CD8-positive, alpha-beta memory T cell (primary cell): Measurements from ENCODE around the gene ATP2B1. TPM values are rescaled to one million over a fixed set of nuclear protein-coding genes. Genes with fewer than 3 reads are reported as not detected.

Experiments used
- CTCF ChIA-PET: fragments of 350-600 bp; sonication (Branson Sonifier 250); formaldehyde crosslinking; loops from one replicate; lab custom pipeline; 2021; ENCODE audit warnings: antibody characterized with exemption; lab: Charles Lee
- POLR2A ChIA-PET: fragments of 350-600 bp; sonication (Branson Sonifier 250); formaldehyde crosslinking; loops from one replicate; lab custom pipeline; 2021; ENCODE audit warnings: antibody characterized with exemption; lab: Charles Lee
- DNase-seq, 5 donors: peaks; one replicate each; pipeline versions ENCODE4 v3.0.0 to v3.0.0-alpha.2; 2020 to 2022; ENCODE audit warnings: mixed read lengths in 1 of 5
- H3K27ac ChIP-seq: one replicate; pipeline ENCODE4 v1.7.0; 2013; ENCODE audit warnings: low read depth, mild to moderate bottlenecking, low read length, moderate library complexity
- H3K27me3 ChIP-seq: 2 replicates; pipeline ENCODE4 v1.7.0; 2013; ENCODE audit warnings: low read length, mild to moderate bottlenecking; ENCODE audit not compliant: insufficient read depth, poor library complexity, severe bottlenecking
- H3K36me3 ChIP-seq: 2 replicates; pipeline ENCODE4 v1.7.0; 2013; ENCODE audit warnings: mild to moderate bottlenecking, low read length, moderate library complexity; ENCODE audit not compliant: insufficient read depth
- H3K4me1 ChIP-seq: 2 replicates; pipeline ENCODE4 v1.7.0; 2013; ENCODE audit warnings: mild to moderate bottlenecking, low read length, moderate library complexity; ENCODE audit not compliant: insufficient read depth
- H3K4me3 ChIP-seq: 2 replicates; pipeline ENCODE4 v1.7.0; 2013; ENCODE audit warnings: mild to moderate bottlenecking, low read length
- H3K9me3 ChIP-seq: 2 replicates; pipeline ENCODE4 v1.7.0; 2013; ENCODE audit warnings: mild to moderate bottlenecking, low read length
- H3K27ac Mint-ChIP-seq, 8 donors: one replicate each; pipeline ENCODE4 v1.8.0; 2020 to 2021; ENCODE audit warnings: mixed read lengths in 8 of 8, mild to moderate bottlenecking in 6 of 8, inconsistent platforms in 3 of 8, moderate library complexity in 3 of 8
- H3K27me3 Mint-ChIP-seq, 2 donors: one replicate each; pipeline ENCODE4 v1.8.0; 2020 to 2021; ENCODE audit warnings: mixed read lengths in 2 of 2, mild to moderate bottlenecking in 1 of 2, moderate library complexity in 1 of 2
- H3K36me3 Mint-ChIP-seq, 3 donors: one replicate each; pipeline ENCODE4 v1.8.0; 2020 to 2021; ENCODE audit warnings: mixed read lengths in 3 of 3, inconsistent platforms in 1 of 3, mild to moderate bottlenecking in 1 of 3
- H3K4me1 Mint-ChIP-seq, 3 donors: one replicate each; pipeline ENCODE4 v1.8.0; 2020 to 2021; ENCODE audit warnings: mixed read lengths in 3 of 3, inconsistent platforms in 1 of 3, mild to moderate bottlenecking in 1 of 3
- H3K4me3 Mint-ChIP-seq, 7 donors: one replicate each; pipeline ENCODE4 v1.8.0; 2020 to 2021; ENCODE audit warnings: mixed read lengths in 7 of 7, mild to moderate bottlenecking in 6 of 7, moderate library complexity in 4 of 7, inconsistent platforms in 2 of 7
- H3K9me3 Mint-ChIP-seq, 5 donors: one replicate each; pipeline ENCODE4 v1.8.0; 2020 to 2022; ENCODE audit warnings: mixed read lengths in 5 of 5, mild to moderate bottlenecking in 3 of 5, moderate library complexity in 2 of 5, inconsistent platforms in 1 of 5
- polyA plus RNA-seq: library from polyadenylated mRNA; unstranded; fragments of 300-500 nt; fragmentation: Illumina TruSeq; gene quantifications from one replicate; pipeline ENCODE4 v1.2.3, GENCODE V29; 2021
- total RNA-seq, 2 experiments: library from RNA; stranded (reverse); gene quantifications; one replicate each; pipeline ENCODE4 v1.2.3, GENCODE V29; 2021

The ATP2B1 gene
- total and polyA plus RNA-seq, 3 experiments from 2014 or later: 32.7 to 45.3 (median 32.8) TPM

DNA sequence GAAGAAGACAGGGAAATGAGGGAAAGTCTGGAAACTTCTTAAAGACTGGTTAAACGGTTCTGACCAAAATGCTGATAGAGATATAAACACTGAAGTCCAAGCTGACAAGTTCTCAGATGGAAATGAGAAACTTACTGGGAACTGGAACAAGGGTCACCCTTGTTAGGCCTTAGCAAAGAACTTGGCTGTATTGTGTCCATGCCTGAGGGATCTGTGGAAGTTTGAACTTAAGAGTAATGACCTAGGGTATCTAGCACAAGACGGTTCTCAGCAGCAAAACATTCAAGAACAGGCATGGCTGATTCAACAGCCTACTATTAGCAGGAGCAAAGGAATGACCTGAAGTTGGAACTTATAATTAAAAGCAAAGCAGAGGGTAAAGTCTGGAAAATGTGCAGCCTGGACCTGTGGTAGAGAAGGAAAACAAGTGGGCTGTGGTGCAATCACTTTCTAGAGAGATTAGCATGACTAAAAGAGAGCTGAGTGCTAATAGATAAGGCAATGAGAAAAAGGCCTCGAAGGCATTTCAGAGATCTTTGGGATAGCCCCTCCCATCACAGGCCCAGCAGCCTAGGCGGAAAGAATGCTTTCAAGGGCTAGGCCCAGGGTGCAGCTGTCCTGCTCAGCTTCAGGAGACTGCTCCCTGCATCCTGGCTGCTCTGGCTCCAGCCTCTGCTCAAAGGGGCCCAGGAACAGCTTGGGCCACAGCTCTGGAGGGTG is 60.3 kb downstream of the ATP2B1 start:
- no peaks in the 10 kb centered on the region for H3K36me3 ChIP-seq
- H3K27ac ChIP-seq: no peak overlapping the region
- no peak for DNase-seq
- no peak overlapping the region for H3K4me3 Mint-ChIP-seq
- POLR2A ChIA-PET: no interaction called here
- CTCF ChIA-PET: no interaction called here
- H3K4me1 ChIP-seq: peaks cover 6% of the 10 kb centered on the region
- H3K9me3 ChIP-seq: no peaks in the 10 kb centered on the region
- H3K9me3 Mint-ChIP-seq: no peaks in the 10 kb centered on the region
- no peak overlapping the region for H3K4me3 ChIP-seq
- peak overlapping the region in 4 of 8 donors; percentile 5 to 64 (median 24) for H3K27ac Mint-ChIP-seq
- H3K36me3 Mint-ChIP-seq: peaks cover 21 to 65% (median 22%) of the 10 kb centered on the region in 3 donors
- no peaks in the 10 kb centered on the region for H3K27me3 ChIP-seq
- H3K27me3 Mint-ChIP-seq: no peaks in the 10 kb centered on the region
- peaks cover 56 to 88% (median 74%) of the 10 kb centered on the region in 3 donors for H3K4me1 Mint-ChIP-seq

DNA sequence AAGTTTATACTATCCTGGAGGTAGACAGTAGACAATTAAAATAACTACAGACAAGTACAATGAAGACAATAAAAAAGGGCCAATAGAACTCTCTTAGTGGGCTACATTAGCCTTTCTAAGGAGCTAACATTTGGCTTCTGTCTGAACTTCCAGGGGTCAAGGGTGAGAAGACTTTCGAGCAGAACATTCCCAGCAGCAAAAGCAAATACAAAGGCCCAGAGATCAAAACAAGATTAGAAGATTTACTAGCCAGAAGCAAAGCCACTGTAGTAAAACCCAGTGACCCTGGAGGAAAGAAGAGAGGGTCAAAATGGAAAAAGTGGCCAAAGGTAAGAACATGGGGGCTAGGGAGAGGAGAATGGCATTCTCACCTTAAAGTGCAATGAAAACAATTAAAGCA is 63.2 kb downstream of the ATP2B1 start:
- Mint-ChIP-seq H3K27me3 (no peaks in the 10 kb centered on the region), H3K4me1 (peaks cover 54 to 75% (median 64%) of the 10 kb centered on the region in 3 donors), H3K27ac (peak overlapping the region in 2 of 8 donors; percentile 1 to 17), H3K9me3 (no peaks in the 10 kb centered on the region), H3K36me3 (peaks cover 19 to 71% (median 20%) of the 10 kb centered on the region in 3 donors), H3K4me3 (no peak overlapping the region)
- ChIA-PET POLR2A (no interaction called here), CTCF (no interaction called here)
- Histone ChIP-seq H3K4me3 (no peak overlapping the region), H3K9me3 (no peaks in the 10 kb centered on the region), H3K27me3 (no peaks in the 10 kb centered on the region), H3K36me3 (no peaks in the 10 kb centered on the region), H3K4me1 (peaks cover 6% of the 10 kb centered on the region), H3K27ac (no peak overlapping the region)
- no peak for DNase-seq

DNA sequence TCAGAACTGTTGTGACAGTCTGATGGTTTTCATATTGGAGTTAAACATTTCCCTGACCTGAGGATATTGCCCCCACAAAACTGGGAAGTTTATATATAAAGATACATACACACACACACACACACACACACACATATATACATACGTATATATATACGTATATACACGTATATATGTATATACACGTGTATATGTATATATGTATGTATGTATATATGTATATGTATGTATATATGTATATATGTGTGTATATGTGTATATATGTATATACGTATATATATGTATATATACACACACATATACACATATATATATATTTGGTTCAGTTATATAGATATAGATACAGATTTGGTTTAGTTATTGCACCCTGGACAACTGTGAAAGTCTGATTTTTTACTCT is 65.7 kb downstream of the ATP2B1 start:
- peaks cover 6% of the 10 kb centered on the region for H3K4me1 ChIP-seq
- no peak overlapping the region for H3K27ac ChIP-seq
- H3K36me3 ChIP-seq: no peaks in the 10 kb centered on the region
- DNase-seq: no peak
- no peaks in the 10 kb centered on the region for H3K27me3 ChIP-seq
- H3K4me1 Mint-ChIP-seq: peaks cover 51 to 61% (median 56%) of the 10 kb centered on the region in 3 donors
- ChIA-PET POLR2A (interaction anchor here (0.5 kb wide), 1 partner anchor 27 kb away, joined by 8 read pairs; no protein-coding TSS in a partner anchor), CTCF (no interaction called here)
- H3K27me3 Mint-ChIP-seq: no peaks in the 10 kb centered on the region
- H3K9me3 ChIP-seq: no peaks in the 10 kb centered on the region
- H3K4me3 ChIP-seq: no peak overlapping the region
- no peak overlapping the region for H3K27ac Mint-ChIP-seq
- peaks cover 8 to 61% (median 19%) of the 10 kb centered on the region in 3 donors for H3K36me3 Mint-ChIP-seq
- H3K4me3 Mint-ChIP-seq: no peak overlapping the region
- H3K9me3 Mint-ChIP-seq: no peaks in the 10 kb centered on the region

DNA sequence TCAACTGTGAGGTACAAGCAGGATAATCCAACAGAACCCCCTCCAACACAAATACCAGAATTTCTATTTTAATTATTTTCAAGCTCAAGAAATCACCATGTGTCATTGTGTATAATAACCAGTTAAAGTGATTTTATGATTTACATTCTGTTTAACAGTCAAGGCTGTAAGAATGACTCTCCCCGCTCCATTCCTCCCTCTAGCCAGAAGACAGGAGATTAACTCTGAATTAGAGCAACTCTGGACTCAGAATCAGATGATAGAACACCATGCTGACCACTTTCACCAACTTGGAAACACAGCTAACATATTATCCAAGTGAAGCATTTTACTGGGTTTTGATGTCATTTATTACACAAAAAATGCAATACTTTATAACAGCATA is 71.9 kb downstream of the ATP2B1 start:
- Histone ChIP-seq H3K27me3 (no peaks in the 10 kb centered on the region), H3K9me3 (no peaks in the 10 kb centered on the region), H3K27ac (no peak overlapping the region), H3K4me3 (no peak overlapping the region), H3K36me3 (peaks cover 4% of the 10 kb centered on the region), H3K4me1 (no peaks in the 10 kb centered on the region)
- Mint-ChIP-seq H3K9me3 (no peaks in the 10 kb centered on the region), H3K27me3 (no peaks in the 10 kb centered on the region), H3K36me3 (peaks cover 7 to 61% (median 28%) of the 10 kb centered on the region in 3 donors), H3K4me1 (peaks cover 35 to 49% (median 39%) of the 10 kb centered on the region in 3 donors), H3K4me3 (no peak overlapping the region), H3K27ac (peak overlapping the region in 4 of 8 donors; percentile 0 to 56 (median 14))
- ChIA-PET POLR2A (no interaction called here), CTCF (no interaction called here)
- DNase-seq: no peak

DNA sequence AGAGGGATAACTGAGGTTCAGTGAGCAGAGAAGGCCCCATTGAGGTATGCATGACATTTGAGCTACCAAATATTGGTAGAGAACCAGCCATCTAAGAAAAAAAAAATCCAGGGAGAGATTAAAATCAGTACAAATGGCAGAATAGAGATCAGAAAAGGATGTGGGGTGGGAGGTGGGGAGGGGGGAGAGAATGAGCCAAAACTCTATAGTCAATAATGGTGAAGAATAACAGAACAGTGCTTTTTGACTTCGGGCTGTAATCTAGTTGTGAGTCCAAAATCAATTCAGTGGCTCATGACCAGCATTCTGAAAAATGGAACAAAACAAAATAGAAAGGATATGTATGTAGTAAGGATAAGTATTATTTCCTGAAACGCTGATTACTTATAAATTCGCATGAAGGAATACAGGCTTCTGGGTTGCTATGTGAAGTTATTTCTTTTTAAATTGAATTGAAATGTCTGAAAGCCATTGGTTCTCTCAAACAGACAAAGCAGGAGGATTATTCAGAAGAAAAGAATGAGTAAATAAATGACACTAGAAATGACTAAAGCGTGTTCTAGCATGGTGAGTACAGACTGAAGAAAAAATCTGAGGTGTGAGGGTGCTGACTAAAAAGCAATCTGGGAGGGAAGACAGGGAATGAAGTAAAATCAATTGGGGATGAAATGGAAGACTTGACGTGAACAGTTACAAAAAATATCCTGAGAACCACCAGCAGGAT is 72.4 kb downstream of the ATP2B1 start:
- no peak overlapping the region for H3K27ac ChIP-seq
- Mint-ChIP-seq H3K27ac (peak overlapping the region in 6 of 8 donors; percentile 3 to 61 (median 14)), H3K9me3 (no peaks in the 10 kb centered on the region)

DNA sequence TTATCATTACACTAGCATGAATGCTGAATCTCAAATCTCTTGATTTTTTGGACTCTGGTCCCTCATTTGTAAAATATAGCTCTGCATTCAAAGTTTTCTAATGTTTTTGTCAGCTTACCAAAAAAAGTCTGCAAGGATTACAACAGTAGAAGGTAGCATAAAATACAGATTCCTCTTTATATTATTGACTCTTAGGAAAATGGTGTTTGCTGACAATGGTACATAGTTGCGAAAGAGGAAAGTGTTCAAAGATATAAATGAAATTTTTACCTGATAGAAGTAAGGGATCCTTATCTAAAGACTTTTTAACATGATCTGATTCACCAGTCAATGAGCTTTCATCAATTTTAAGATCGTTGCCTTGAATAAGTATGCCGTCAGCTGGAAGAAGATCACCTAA is 74.1 kb downstream of the ATP2B1 start:
- CTCF ChIA-PET: no interaction called here

More for the DNA sequence above, 72.4 kb downstream of the ATP2B1 start:
- peaks cover 4% of the 10 kb centered on the region for H3K36me3 ChIP-seq
- H3K4me1 ChIP-seq: no peaks in the 10 kb centered on the region
- H3K4me1 Mint-ChIP-seq: peaks cover 36 to 49% (median 39%) of the 10 kb centered on the region in 3 donors
- H3K27me3 ChIP-seq: no peaks in the 10 kb centered on the region
- ChIA-PET CTCF (interaction anchor here (0.6 kb wide), 1 partner anchor 896 kb away, joined by 4 read pairs; no protein-coding TSS in a partner anchor), POLR2A (no interaction called here)
- no peak overlapping the region for H3K4me3 ChIP-seq
- no peak for DNase-seq
- H3K27me3 Mint-ChIP-seq: no peaks in the 10 kb centered on the region
- H3K9me3 ChIP-seq: no peaks in the 10 kb centered on the region
- no peak overlapping the region for H3K4me3 Mint-ChIP-seq
- H3K36me3 Mint-ChIP-seq: peaks cover 7 to 62% (median 29%) of the 10 kb centered on the region in 3 donors

DNA sequence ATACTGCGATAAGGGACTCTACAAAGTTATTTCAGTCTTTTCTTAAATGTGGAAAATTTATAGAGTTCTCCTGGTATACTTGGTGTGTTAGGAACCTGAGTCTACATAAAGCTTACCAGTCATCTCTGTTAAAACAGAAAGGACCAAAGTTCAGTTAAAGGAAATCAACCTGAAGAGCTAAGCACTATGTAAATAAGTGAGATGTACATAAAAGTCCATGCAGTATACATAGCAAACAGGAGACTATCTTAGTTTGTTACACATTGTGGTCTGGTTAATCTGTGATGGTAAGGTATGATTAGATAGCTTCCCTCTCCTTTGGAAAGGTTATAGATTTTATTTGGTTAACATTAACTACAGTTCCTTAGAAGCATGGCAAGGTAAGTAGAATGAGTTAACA is 75.9 kb downstream of the ATP2B1 start:
- Mint-ChIP-seq H3K4me3 (no peak overlapping the region), H3K9me3 (no peaks in the 10 kb centered on the region), H3K27me3 (no peaks in the 10 kb centered on the region), H3K36me3 (peaks cover 9 to 73% (median 39%) of the 10 kb centered on the region in 3 donors), H3K4me1 (peaks cover 29 to 39% (median 30%) of the 10 kb centered on the region in 3 donors), H3K27ac (no peak overlapping the region)
- DNase-seq: no peak
- ChIA-PET POLR2A (no interaction called here), CTCF (interaction anchor here (0.9 to 1.0 kb wide), 2 partner anchors 24 to 89 kb away, joined by 3 read pairs; no protein-coding TSS in a partner anchor)
- Histone ChIP-seq H3K4me1 (no peaks in the 10 kb centered on the region), H3K27me3 (no peaks in the 10 kb centered on the region), H3K36me3 (peaks cover 10% of the 10 kb centered on the region), H3K27ac (no peak overlapping the region), H3K4me3 (no peak overlapping the region), H3K9me3 (no peaks in the 10 kb centered on the region)

More for the DNA sequence above, 74.1 kb downstream of the ATP2B1 start:
- H3K4me3 Mint-ChIP-seq: no peak overlapping the region
- H3K4me1 ChIP-seq: no peaks in the 10 kb centered on the region
- H3K4me1 Mint-ChIP-seq: peaks cover 30 to 42% (median 35%) of the 10 kb centered on the region in 3 donors
- no peak overlapping the region for H3K4me3 ChIP-seq
- peaks cover 10% of the 10 kb centered on the region for H3K36me3 ChIP-seq
- peaks cover 3 to 63% (median 34%) of the 10 kb centered on the region in 3 donors for H3K36me3 Mint-ChIP-seq
- H3K27ac ChIP-seq: no peak overlapping the region
- no peak for DNase-seq
- POLR2A ChIA-PET: no interaction called here
- no peaks in the 10 kb centered on the region for H3K27me3 Mint-ChIP-seq
- no peaks in the 10 kb centered on the region for H3K9me3 ChIP-seq
- H3K27me3 ChIP-seq: no peaks in the 10 kb centered on the region
- peak overlapping the region in 1 of 8 donors; percentile 28 for H3K27ac Mint-ChIP-seq
- H3K9me3 Mint-ChIP-seq: no peaks in the 10 kb centered on the region

DNA sequence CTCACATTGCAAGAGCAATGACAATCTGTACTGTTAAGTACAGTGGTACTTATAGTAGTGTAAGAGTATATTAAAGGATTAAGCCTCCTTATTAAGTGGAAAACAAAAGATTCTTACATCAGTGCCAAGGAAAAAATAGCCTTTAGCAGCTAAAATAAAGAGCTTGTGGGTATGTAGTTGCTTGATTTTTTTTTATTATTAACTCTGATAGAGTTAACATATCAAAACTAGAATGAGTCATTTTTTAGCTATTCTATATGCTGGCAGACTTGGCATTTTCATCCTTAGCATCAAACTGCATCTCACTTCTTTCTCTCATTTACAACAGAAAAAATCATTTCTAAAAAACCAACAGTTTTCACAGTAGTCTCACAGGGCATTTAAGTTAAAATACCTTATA is 86.5 kb downstream of the ATP2B1 start:
- POLR2A ChIA-PET: interaction anchor here (0.6 kb wide), 1 partner anchor 329 kb away, joined by 3 read pairs; no protein-coding TSS in a partner anchor

More for the DNA sequence above, 86.5 kb downstream of the ATP2B1 start:
- Mint-ChIP-seq H3K4me3 (no peak overlapping the region), H3K27me3 (no peaks in the 10 kb centered on the region), H3K36me3 (peaks cover 9 to 72% (median 28%) of the 10 kb centered on the region in 3 donors), H3K4me1 (peaks cover 17 to 30% (median 25%) of the 10 kb centered on the region in 3 donors), H3K9me3 (no peaks in the 10 kb centered on the region), H3K27ac (no peak overlapping the region)
- no peak overlapping the region for H3K4me3 ChIP-seq
- H3K4me1 ChIP-seq: no peaks in the 10 kb centered on the region
- H3K27ac ChIP-seq: no peak overlapping the region
- no peaks in the 10 kb centered on the region for H3K9me3 ChIP-seq
- no peak for DNase-seq
- CTCF ChIA-PET: no interaction called here
- H3K36me3 ChIP-seq: no peaks in the 10 kb centered on the region
- no peaks in the 10 kb centered on the region for H3K27me3 ChIP-seq
